PFSK-1 (cell line): Measurements from ENCODE around the gene ACAT2.

Experiments
- POLR2AphosphoS5 ChIP-seq: IDR thresholded peaks from 2 replicates; pipeline ENCODE4 v1.6.1; 2012; ENCODE audit warnings: low read depth, mild to moderate bottlenecking, control low read depth, low read length, moderate library complexity
- SIN3A ChIP-seq: IDR thresholded peaks from 2 replicates; pipeline ENCODE4 v1.6.1; 2012; ENCODE audit warnings: mild to moderate bottlenecking, low read length, moderate library complexity, borderline replicate concordance; ENCODE audit not compliant: insufficient read depth
- TAF1 ChIP-seq: IDR thresholded peaks from 2 replicates; pipeline ENCODE4 v1.6.1; 2012; ENCODE audit warnings: low read length, control low read depth, borderline replicate concordance; ENCODE audit not compliant: insufficient read depth
- TF ChIP-seq, protein P1 (sequence below), 2 experiments: IDR thresholded peaks; 2 replicates each; pipeline versions ENCODE4 v1.6.1 to v1.8.0; 2011 to 2012; ENCODE audit warnings: low read depth in 2 of 2, low read length in 2 of 2, control low read depth in 1 of 2, inconsistent platforms in 1 of 2, mild to moderate bottlenecking in 1 of 2, moderate library complexity in 1 of 2; ENCODE audit not compliant: insufficient read depth in 1 of 2

DNA sequence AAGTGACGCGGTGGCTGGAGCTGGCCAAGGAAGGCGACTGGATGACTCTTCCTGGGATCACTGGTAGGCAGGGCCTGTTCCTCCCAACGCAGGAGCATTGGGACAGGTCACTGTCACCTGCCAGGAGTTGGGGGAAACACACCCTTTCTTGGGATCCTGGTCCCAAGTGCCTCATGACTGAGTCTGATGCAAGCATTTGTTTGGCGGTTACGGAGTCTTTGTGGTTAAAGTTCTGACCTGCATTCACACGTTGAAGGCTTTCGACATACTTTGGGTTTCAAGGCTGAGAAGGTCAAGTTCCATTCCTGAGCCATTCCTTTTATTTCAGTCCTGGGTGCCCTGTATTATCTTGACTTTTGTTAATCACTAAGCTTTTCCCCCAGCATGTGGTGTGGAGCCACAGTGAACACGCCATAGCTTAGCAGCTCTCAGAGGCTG is 44.2 kb downstream of the ACAT2 start:
- TF ChIP-seq, protein P1, sequence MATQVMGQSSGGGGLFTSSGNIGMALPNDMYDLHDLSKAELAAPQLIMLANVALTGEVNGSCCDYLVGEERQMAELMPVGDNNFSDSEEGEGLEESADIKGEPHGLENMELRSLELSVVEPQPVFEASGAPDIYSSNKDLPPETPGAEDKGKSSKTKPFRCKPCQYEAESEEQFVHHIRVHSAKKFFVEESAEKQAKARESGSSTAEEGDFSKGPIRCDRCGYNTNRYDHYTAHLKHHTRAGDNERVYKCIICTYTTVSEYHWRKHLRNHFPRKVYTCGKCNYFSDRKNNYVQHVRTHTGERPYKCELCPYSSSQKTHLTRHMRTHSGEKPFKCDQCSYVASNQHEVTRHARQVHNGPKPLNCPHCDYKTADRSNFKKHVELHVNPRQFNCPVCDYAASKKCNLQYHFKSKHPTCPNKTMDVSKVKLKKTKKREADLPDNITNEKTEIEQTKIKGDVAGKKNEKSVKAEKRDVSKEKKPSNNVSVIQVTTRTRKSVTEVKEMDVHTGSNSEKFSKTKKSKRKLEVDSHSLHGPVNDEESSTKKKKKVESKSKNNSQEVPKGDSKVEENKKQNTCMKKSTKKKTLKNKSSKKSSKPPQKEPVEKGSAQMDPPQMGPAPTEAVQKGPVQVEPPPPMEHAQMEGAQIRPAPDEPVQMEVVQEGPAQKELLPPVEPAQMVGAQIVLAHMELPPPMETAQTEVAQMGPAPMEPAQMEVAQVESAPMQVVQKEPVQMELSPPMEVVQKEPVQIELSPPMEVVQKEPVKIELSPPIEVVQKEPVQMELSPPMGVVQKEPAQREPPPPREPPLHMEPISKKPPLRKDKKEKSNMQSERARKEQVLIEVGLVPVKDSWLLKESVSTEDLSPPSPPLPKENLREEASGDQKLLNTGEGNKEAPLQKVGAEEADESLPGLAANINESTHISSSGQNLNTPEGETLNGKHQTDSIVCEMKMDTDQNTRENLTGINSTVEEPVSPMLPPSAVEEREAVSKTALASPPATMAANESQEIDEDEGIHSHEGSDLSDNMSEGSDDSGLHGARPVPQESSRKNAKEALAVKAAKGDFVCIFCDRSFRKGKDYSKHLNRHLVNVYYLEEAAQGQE (IDR thresholded peaks at IDR 0.05; ENCODE audit: insufficient read depth in 1 of 2, low read depth in 2 of 2, low read length in 2 of 2): no peak
- no peak for TF ChIP-seq SIN3A
- no peak for TF ChIP-seq POLR2AphosphoS5
- TF ChIP-seq TAF1: no peak
